SK-N-SH (cell line): ENCODE results near the gene NRGN. TPM values are rescaled to one million over a fixed set of nuclear protein-coding genes. Genes with fewer than 3 reads are reported as not detected.

Experiments used
- CTCF ChIA-PET: fragments of 300-600, 350-600 bp; formaldehyde crosslinking; extraction: SDS; loops from one replicate; lab custom pipeline; 2021; lab: Yijun Ruan, JAX
- POLR2A ChIA-PET: fragments of 350-600 bp; sonication (Branson Sonifier 250); formaldehyde crosslinking; extraction: SDS; loops from one replicate; lab custom pipeline; 2020; ENCODE audit warnings: antibody characterized with exemption, inconsistent platforms; lab: Yijun Ruan, JAX
- DNase-seq: peaks from one replicate; pipeline ENCODE4 v3.0.0; 2012
- H2AFZ ChIP-seq: fragments of 200-600 bp; sonication (generic); 2 replicates; pipeline ENCODE4 v1.8.1; 2016; ENCODE audit warnings: antibody characterized with exemption, mild to moderate bottlenecking, low read depth
- H3F3A ChIP-seq: fragments of 200-600 bp; sonication (generic); replicated peaks from 2 replicates; pipeline ENCODE3; 2016; ENCODE audit warnings: antibody characterized with exemption, mild to moderate bottlenecking; ENCODE audit not compliant: insufficient read depth
- H3K27ac ChIP-seq, 2 experiments: fragments of 200-500 bp in 1 of 2; fragments of 200-600 bp in 1 of 2; sonication (Bioruptor generic) in 1 of 2; sonication (generic), shearing (Covaris generic) in 1 of 2; 2 replicates each; pipeline versions ENCODE4 v1.5.1 to v1.6.1; 2014 to 2016; ENCODE audit warnings: low read depth in 2 of 2, inconsistent platforms in 1 of 2, low read length in 1 of 2, mild to moderate bottlenecking in 1 of 2, mixed read lengths in 1 of 2
- H3K27me3 ChIP-seq: fragments of 200-600 bp; sonication (generic), shearing (Covaris generic); 2 replicates; pipeline ENCODE4 v1.6.1; 2016; ENCODE audit warnings: mixed run types; ENCODE audit not compliant: insufficient read depth
- H3K36me3 ChIP-seq, 2 experiments: fragments of 200-500 bp in 1 of 2; fragments of 200-600 bp in 1 of 2; sonication (Bioruptor generic) in 1 of 2; sonication (generic) in 1 of 2; replicated peaks in 1 of 2; 2 replicates each; pipeline versions ENCODE3 to v1.5.1; 2014 to 2016; ENCODE audit warnings: low read length in 1 of 2, mild to moderate bottlenecking in 1 of 2; ENCODE audit not compliant: insufficient read depth in 2 of 2, control insufficient read depth in 1 of 2
- H3K4me1 ChIP-seq, 2 experiments: fragments of 200-500 bp in 1 of 2; fragments of 200-600 bp in 1 of 2; sonication (Bioruptor generic) in 1 of 2; sonication (generic), shearing (Covaris generic) in 1 of 2; 2 replicates each; pipeline versions ENCODE4 v1.5.1 to v1.6.1; 2014 to 2016; ENCODE audit warnings: low read depth in 1 of 2, low read length in 1 of 2, mixed run types in 1 of 2; ENCODE audit not compliant: insufficient read depth in 2 of 2, control insufficient read depth in 1 of 2
- H3K4me2 ChIP-seq: fragments of 200-600 bp; sonication (generic), shearing (Covaris generic); 2 replicates; pipeline ENCODE4 v1.6.1; 2017; ENCODE audit warnings: mixed run types
- H3K4me3 ChIP-seq, 2 experiments: fragments of 200-500 bp in 1 of 2; fragments of 200-600 bp in 1 of 2; sonication (Bioruptor generic) in 1 of 2; sonication (generic), shearing (Covaris generic) in 1 of 2; 2 replicates each; pipeline versions ENCODE4 v1.5.1 to v1.8.1; 2014 to 2016; ENCODE audit warnings: low read depth in 2 of 2, inconsistent platforms in 1 of 2, low read length in 1 of 2, mild to moderate bottlenecking in 1 of 2, mixed read lengths in 1 of 2, moderate library complexity in 1 of 2
- H3K79me2 ChIP-seq: fragments of 200-600 bp; sonication (generic); 2 replicates; pipeline ENCODE4 v1.8.1; 2017; ENCODE audit warnings: mild to moderate bottlenecking; ENCODE audit not compliant: insufficient read depth
- H3K9ac ChIP-seq: fragments of 200-600 bp; sonication (generic); 2 replicates; pipeline ENCODE4 v1.6.1; 2017; ENCODE audit warnings: mixed run types
- H3K9me2 ChIP-seq: fragments of 200-600 bp; sonication (generic); 2 replicates; pipeline ENCODE4 v1.6.1; 2017; ENCODE audit warnings: mixed run types
- H3K9me3 ChIP-seq: fragments of 200-600 bp; sonication (generic); 2 replicates; pipeline ENCODE4 v1.6.1; 2017; ENCODE audit warnings: mixed run types, mild to moderate bottlenecking, moderate library complexity
- H4K20me1 ChIP-seq: fragments of 200-600 bp; sonication (generic); 2 replicates; pipeline ENCODE4 v1.6.1; 2017; ENCODE audit warnings: mild to moderate bottlenecking, mixed run types; ENCODE audit not compliant: insufficient read depth
- CHD2 ChIP-seq: fragments of 150-350 bp; IDR thresholded peaks from 2 replicates; pipeline ENCODE4 v1.6.1; 2018; ENCODE audit warnings: low read length; ENCODE audit not compliant: partially characterized antibody
- EZH2phosphoT487 ChIP-seq: fragments of 200-600 bp; sonication (generic); IDR thresholded peaks from 2 replicates; pipeline ENCODE4 v1.6.1; 2017; ENCODE audit warnings: low read depth, mixed run types, mild to moderate bottlenecking, antibody characterized with exemption, moderate library complexity, borderline replicate concordance
- FOXJ3 ChIP-seq: sonication (generic); formaldehyde crosslinking; IDR thresholded peaks from 2 replicates; pipeline ENCODE4 v1.5.1; 2020; ENCODE audit warnings: mild to moderate bottlenecking, missing genetic modification reagents
- FOXM1 ChIP-seq: IDR thresholded peaks from 2 replicates; pipeline ENCODE4 v1.4.0; 2012; ENCODE audit warnings: low read depth, mild to moderate bottlenecking
- GABPA ChIP-seq: IDR thresholded peaks from 2 replicates; pipeline ENCODE4 v1.4.0; 2012; ENCODE audit warnings: low read depth, mild to moderate bottlenecking
- JUND ChIP-seq: IDR thresholded peaks from 2 replicates; pipeline ENCODE4 v1.4.0; 2012
- MXI1 ChIP-seq: IDR thresholded peaks from 2 replicates; pipeline ENCODE4 v1.6.1; 2012; ENCODE audit warnings: mild to moderate bottlenecking, low read depth, low read length, improper control_type of control experiment
- NFIC ChIP-seq: IDR thresholded peaks from 2 replicates; pipeline ENCODE4 v1.4.0; 2012; ENCODE audit warnings: borderline replicate concordance
- RAD21 ChIP-seq: IDR thresholded peaks from 2 replicates; pipeline ENCODE4 v1.6.1; 2012; ENCODE audit warnings: mild to moderate bottlenecking, low read length
- RCOR1 ChIP-seq: fragments of 150-350 bp; IDR thresholded peaks from 2 replicates; pipeline ENCODE4 v1.6.1; 2017; ENCODE audit warnings: antibody characterized with exemption, low read length
- RFX5 ChIP-seq: IDR thresholded peaks from 2 replicates; pipeline ENCODE4 v1.6.1; 2012; ENCODE audit warnings: mild to moderate bottlenecking, improper control_type of control experiment, low read length
- RXRA ChIP-seq: IDR thresholded peaks from 2 replicates; pipeline ENCODE4 v1.4.0; 2012; ENCODE audit warnings: low read depth, mild to moderate bottlenecking, borderline replicate concordance
- SIN3A ChIP-seq: IDR thresholded peaks from 2 replicates; pipeline ENCODE4 v1.6.1; 2012; ENCODE audit warnings: low read depth, mild to moderate bottlenecking, low read length, moderate library complexity, borderline replicate concordance
- SMC3 ChIP-seq: IDR thresholded peaks from 2 replicates; pipeline ENCODE4 v1.6.1; 2012; ENCODE audit warnings: low read depth, low read length, improper control_type of control experiment
- YY1 ChIP-seq: IDR thresholded peaks from 2 replicates; pipeline ENCODE4 v1.4.0; 2012; ENCODE audit warnings: low read depth, mild to moderate bottlenecking
- WGBS: methylation state at CpG from one replicate; pipeline ENCODE4 v1.1.6; 2017; ENCODE audit warnings: low lambda C conversion rate; 5-methylcytosine and 5-hydroxymethylcytosine counted together
- polyA plus RNA-seq, 3 experiments: library from polyadenylated mRNA; depleted of rRNA; stranded (reverse); fragments of >200 nt; gene quantifications; 2 replicates each; pipeline ENCODE4 v1.2.3, GENCODE V29; 2012
- TF ChIP-seq, protein P1 (sequence below): fragments of 150-350 bp; IDR thresholded peaks from 2 replicates; pipeline ENCODE4 v1.6.1; 2016; ENCODE audit warnings: mild to moderate bottlenecking, low read depth, low read length
- TF ChIP-seq, protein P2 (sequence below): IDR thresholded peaks from 2 replicates; pipeline ENCODE4 v1.6.1; 2012; ENCODE audit warnings: mild to moderate bottlenecking, low read depth, low read length, moderate library complexity
- TF ChIP-seq, protein P3 (sequence below): IDR thresholded peaks from 2 replicates; pipeline ENCODE4 v1.4.0; 2012; ENCODE audit warnings: low read depth, borderline replicate concordance
- TF ChIP-seq, protein P4 (sequence below): fragments of 200-600 bp; sonication (generic); IDR thresholded peaks from 2 replicates; pipeline ENCODE4 v1.6.1; 2017; ENCODE audit warnings: antibody characterized with exemption, mild to moderate bottlenecking, moderate library complexity

Gene NRGN
- polyA plus RNA-seq, 1 of the 3 experiments (the other 2 are of a cell fraction) = 6.8 TPM

DNA sequence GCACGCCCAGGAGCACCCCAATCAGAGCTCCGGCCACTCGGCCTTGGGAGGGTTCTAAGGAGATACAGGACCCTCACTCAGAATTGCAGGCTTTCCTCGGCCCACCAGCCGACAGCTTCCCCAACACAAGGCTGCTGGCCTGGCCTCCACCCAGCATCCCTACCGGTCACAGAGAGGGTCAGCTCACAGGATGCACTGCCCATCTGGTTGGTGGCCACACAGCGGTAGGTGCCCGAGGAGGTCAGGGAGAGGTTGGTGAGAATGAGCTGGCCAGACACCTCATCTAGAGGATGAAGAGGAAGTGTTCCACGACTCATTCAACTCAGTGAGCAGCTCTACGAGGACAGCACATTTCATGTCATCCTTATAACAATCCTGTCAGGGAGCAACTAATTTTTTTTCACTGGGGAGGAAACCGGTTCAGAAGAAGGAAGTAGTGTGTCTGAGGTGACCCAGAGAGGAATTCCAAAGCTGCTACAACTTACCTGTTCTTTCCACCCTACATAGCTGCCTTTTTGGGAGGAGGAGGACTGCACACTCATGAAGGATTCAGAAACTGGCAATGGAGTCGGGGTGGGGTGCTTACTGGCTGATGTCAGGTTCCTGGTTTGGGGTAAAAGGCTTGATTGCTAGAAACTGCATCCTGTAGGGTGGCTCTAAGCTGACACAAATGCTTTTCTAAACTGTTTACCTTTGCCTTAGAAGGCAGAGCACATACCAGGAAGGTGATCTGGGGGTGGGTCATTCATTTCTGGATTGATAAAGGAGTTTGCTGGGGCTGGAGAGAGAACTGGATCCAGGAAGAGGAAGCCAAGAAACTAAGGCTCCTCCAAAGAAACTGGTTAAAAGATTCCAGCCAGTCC lies 9.0 kb downstream of the NRGN start (continued):
- TF ChIP-seq SIN3A (no peak), RCOR1 (no peak), YY1 (no peak)

DNA sequence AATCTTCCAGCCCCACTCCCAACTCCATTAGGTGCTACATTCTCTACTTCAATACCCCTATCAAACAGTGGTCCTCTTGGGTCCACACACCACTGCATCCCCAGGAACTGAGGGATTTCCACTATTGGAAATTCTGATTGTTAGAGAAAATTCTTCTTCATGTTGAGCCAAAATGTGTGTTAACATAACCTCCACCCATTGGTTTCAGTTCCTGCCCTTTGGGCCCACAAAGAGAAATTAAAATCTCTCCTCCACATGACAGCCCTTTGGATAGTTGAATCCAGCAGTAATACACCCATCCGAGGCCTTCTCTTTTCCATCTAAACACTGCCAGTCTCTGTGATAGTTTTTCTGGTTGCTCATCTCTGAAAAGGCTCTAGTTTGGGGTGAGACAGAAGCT lies 10.2 kb downstream of the NRGN start:
- no peaks in the 10 kb centered on the region for H3K79me2 ChIP-seq
- H2AFZ ChIP-seq = no peak overlapping the region
- 85% methylated on average over 1 of the region's 1 CpG for WGBS
- TF ChIP-seq NFIC (no peak), RXRA (no peak), RFX5 (no peak), SIN3A (no peak), JUND (no peak), GABPA (no peak), FOXM1 (no peak), SMC3 (no peak), YY1 (no peak), RAD21 (no peak), CHD2 (no peak), FOXJ3 (CRISPR knock-in tag) (no peak), EZH2phosphoT487 (no peak), MXI1 (no peak)
- TF ChIP-seq, protein P1, sequence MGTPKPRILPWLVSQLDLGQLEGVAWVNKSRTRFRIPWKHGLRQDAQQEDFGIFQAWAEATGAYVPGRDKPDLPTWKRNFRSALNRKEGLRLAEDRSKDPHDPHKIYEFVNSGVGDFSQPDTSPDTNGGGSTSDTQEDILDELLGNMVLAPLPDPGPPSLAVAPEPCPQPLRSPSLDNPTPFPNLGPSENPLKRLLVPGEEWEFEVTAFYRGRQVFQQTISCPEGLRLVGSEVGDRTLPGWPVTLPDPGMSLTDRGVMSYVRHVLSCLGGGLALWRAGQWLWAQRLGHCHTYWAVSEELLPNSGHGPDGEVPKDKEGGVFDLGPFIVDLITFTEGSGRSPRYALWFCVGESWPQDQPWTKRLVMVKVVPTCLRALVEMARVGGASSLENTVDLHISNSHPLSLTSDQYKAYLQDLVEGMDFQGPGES = no peak
- TF ChIP-seq, protein P2, sequence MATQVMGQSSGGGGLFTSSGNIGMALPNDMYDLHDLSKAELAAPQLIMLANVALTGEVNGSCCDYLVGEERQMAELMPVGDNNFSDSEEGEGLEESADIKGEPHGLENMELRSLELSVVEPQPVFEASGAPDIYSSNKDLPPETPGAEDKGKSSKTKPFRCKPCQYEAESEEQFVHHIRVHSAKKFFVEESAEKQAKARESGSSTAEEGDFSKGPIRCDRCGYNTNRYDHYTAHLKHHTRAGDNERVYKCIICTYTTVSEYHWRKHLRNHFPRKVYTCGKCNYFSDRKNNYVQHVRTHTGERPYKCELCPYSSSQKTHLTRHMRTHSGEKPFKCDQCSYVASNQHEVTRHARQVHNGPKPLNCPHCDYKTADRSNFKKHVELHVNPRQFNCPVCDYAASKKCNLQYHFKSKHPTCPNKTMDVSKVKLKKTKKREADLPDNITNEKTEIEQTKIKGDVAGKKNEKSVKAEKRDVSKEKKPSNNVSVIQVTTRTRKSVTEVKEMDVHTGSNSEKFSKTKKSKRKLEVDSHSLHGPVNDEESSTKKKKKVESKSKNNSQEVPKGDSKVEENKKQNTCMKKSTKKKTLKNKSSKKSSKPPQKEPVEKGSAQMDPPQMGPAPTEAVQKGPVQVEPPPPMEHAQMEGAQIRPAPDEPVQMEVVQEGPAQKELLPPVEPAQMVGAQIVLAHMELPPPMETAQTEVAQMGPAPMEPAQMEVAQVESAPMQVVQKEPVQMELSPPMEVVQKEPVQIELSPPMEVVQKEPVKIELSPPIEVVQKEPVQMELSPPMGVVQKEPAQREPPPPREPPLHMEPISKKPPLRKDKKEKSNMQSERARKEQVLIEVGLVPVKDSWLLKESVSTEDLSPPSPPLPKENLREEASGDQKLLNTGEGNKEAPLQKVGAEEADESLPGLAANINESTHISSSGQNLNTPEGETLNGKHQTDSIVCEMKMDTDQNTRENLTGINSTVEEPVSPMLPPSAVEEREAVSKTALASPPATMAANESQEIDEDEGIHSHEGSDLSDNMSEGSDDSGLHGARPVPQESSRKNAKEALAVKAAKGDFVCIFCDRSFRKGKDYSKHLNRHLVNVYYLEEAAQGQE = no peak
- TF ChIP-seq, protein P3, sequence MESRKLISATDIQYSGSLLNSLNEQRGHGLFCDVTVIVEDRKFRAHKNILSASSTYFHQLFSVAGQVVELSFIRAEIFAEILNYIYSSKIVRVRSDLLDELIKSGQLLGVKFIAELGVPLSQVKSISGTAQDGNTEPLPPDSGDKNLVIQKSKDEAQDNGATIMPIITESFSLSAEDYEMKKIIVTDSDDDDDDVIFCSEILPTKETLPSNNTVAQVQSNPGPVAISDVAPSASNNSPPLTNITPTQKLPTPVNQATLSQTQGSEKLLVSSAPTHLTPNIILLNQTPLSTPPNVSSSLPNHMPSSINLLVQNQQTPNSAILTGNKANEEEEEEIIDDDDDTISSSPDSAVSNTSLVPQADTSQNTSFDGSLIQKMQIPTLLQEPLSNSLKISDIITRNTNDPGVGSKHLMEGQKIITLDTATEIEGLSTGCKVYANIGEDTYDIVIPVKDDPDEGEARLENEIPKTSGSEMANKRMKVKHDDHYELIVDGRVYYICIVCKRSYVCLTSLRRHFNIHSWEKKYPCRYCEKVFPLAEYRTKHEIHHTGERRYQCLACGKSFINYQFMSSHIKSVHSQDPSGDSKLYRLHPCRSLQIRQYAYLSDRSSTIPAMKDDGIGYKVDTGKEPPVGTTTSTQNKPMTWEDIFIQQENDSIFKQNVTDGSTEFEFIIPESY = no peak
- TF ChIP-seq, protein P4, sequence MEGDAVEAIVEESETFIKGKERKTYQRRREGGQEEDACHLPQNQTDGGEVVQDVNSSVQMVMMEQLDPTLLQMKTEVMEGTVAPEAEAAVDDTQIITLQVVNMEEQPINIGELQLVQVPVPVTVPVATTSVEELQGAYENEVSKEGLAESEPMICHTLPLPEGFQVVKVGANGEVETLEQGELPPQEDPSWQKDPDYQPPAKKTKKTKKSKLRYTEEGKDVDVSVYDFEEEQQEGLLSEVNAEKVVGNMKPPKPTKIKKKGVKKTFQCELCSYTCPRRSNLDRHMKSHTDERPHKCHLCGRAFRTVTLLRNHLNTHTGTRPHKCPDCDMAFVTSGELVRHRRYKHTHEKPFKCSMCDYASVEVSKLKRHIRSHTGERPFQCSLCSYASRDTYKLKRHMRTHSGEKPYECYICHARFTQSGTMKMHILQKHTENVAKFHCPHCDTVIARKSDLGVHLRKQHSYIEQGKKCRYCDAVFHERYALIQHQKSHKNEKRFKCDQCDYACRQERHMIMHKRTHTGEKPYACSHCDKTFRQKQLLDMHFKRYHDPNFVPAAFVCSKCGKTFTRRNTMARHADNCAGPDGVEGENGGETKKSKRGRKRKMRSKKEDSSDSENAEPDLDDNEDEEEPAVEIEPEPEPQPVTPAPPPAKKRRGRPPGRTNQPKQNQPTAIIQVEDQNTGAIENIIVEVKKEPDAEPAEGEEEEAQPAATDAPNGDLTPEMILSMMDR = no peak
- no peak for DNase-seq
- no peaks in the 10 kb centered on the region for H4K20me1 ChIP-seq
- H3K4me1 ChIP-seq = no peaks in the 10 kb centered on the region
- no peak overlapping the region for H3K4me3 ChIP-seq
- no peaks in the 10 kb centered on the region for H3K9me3 ChIP-seq
- H3F3A ChIP-seq = peaks cover 6% of the 10 kb centered on the region
- H3K4me2 ChIP-seq = no peak overlapping the region
- H3K36me3 ChIP-seq = no peaks in the 10 kb centered on the region
- ChIA-PET CTCF (interaction anchor here (0.6 to 5.3 kb wide), 3 partner anchors 8 to 116 kb away, joined by 3 to 31 read pairs (median 3); partner anchors contain the start of gene ESAM), POLR2A (no interaction called here)
- no peaks in the 10 kb centered on the region for H3K27me3 ChIP-seq
- no peaks in the 10 kb centered on the region for H3K9me2 ChIP-seq
- H3K9ac ChIP-seq = no peak overlapping the region
- H3K27ac ChIP-seq = no peak overlapping the region
